ENCODE data around the gene CRYBG1. TPM values are rescaled to one million over a fixed set of nuclear protein-coding genes. Genes with fewer than 3 reads are reported as not detected.

CRYBG1 gene
- total RNA-seq, 2 experiments from 2014 or later = 20.8 to 21.1 TPM

DNA sequence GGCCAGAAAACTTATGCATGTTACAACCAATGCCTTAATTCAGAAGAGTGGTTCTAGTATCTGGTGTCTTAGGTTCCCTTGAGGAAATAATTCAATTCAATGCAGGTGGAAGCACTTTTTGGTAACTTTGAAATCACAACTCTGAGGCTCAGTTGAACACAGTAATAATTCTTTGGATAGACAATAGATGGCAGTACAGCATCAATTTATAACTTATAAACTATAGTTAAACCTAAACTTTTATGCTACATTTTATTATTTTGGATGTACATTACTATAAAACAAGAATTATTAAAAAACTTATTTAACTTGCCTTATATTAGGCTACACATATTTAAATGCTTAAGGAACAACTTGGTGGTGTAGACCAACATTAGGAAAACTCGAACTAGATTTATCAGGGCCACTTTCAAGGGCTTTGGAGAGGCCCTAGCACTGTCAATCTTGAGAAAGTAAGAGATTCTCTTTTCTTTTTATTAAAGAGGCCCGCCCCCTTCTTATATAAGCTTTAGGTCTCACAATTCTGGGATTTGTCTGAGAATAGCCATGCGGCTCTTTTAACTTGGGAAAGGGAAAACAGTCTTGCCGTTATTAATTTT lies 85.9 kb downstream of the CRYBG1 start:
- H3K36me3 Mint-ChIP-seq (ENCODE audit: low read depth) = no peaks in the 10 kb centered on the region
- DNase-seq (no peak), ATAC-seq (no peak)
- no peak overlapping the region for H3K4me3 Mint-ChIP-seq
- no peaks in the 10 kb centered on the region for H3K9me3 Mint-ChIP-seq
- ChIA-PET CTCF (interaction anchor here (0.6 to 11.7 kb wide), 11 partner anchors 17 to 118 kb away, joined by 3 to 423 read pairs (median 9); no protein-coding TSS in a partner anchor), POLR2A (no interaction called here)
- H3K4me1 Mint-ChIP-seq (ENCODE audit: low read depth) = peaks cover 12% of the 10 kb centered on the region
- peaks cover 10% of the 10 kb centered on the region for H3K27me3 Mint-ChIP-seq
- TF ChIP-seq, protein P1, sequence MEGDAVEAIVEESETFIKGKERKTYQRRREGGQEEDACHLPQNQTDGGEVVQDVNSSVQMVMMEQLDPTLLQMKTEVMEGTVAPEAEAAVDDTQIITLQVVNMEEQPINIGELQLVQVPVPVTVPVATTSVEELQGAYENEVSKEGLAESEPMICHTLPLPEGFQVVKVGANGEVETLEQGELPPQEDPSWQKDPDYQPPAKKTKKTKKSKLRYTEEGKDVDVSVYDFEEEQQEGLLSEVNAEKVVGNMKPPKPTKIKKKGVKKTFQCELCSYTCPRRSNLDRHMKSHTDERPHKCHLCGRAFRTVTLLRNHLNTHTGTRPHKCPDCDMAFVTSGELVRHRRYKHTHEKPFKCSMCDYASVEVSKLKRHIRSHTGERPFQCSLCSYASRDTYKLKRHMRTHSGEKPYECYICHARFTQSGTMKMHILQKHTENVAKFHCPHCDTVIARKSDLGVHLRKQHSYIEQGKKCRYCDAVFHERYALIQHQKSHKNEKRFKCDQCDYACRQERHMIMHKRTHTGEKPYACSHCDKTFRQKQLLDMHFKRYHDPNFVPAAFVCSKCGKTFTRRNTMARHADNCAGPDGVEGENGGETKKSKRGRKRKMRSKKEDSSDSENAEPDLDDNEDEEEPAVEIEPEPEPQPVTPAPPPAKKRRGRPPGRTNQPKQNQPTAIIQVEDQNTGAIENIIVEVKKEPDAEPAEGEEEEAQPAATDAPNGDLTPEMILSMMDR (IDR thresholded peaks at IDR 0.05) = peak; percentile 75
- intact Hi-C loops (cut with micrococcal nuclease) = loop anchor here (2.0 to 5.0 kb wide), 2 partner anchors 61 to 532 kb away; no protein-coding TSS in a partner anchor
- no peak overlapping the region for H3K27ac Mint-ChIP-seq

GRCh38 chr6:106446983-106447382 lies 86.5 kb downstream of the CRYBG1 start:
- no peak overlapping the region for H3K4me3 Mint-ChIP-seq
- peaks cover 9% of the 10 kb centered on the region for H3K27me3 Mint-ChIP-seq
- no peaks in the 10 kb centered on the region for H3K36me3 Mint-ChIP-seq (ENCODE audit: low read depth)
- ATAC-seq (no peak), DNase-seq (no peak)
- ChIA-PET POLR2A (no interaction called here), CTCF (interaction anchor here (0.6 to 11.7 kb wide), 4 partner anchors 62 to 117 kb away, joined by 3 to 423 read pairs (median 8); no protein-coding TSS in a partner anchor)
- intact Hi-C loops (cut with micrococcal nuclease) = loop anchor here (2.0 to 5.0 kb wide), 2 partner anchors 60 to 532 kb away; no protein-coding TSS in a partner anchor
- TF ChIP-seq, protein P1 (IDR thresholded peaks at IDR 0.05) = no peak
- no peak overlapping the region for H3K27ac Mint-ChIP-seq
- H3K9me3 Mint-ChIP-seq = no peaks in the 10 kb centered on the region
- H3K4me1 Mint-ChIP-seq (ENCODE audit: low read depth) = peaks cover 12% of the 10 kb centered on the region

DNA sequence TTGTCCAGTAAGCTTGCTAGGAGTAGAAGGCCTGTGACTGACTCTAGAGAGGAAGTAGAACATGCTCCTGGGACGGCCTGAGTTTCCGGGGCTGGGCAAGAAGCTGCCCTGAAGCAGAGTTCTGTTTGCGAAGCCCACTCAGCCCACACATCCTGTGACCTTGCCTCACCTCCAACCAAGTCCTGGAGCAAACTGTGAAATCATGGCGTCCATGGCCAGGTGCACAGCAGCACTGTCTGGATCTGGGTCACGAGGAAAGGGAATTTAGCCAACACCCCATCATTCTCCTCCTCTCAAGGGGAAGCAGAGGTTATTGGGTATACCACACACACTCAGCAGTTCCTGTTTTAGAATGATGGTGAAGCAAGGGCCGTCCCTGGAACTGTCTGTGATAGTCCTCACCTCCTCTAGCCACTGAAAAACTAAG lies 87.5 kb downstream of the CRYBG1 start:
- peak; percentile 47 for DNase-seq
- ChIA-PET CTCF (interaction anchor here (1.3 to 11.7 kb wide), 7 partner anchors 7 to 531 kb away, joined by 4 to 423 read pairs (median 6); no protein-coding TSS in a partner anchor), POLR2A (interaction anchor here (0.6 to 0.8 kb wide), 2 partner anchors 68 to 186 kb away, joined by 3 read pairs; no protein-coding TSS in a partner anchor)
- H3K4me3 Mint-ChIP-seq = no peak overlapping the region
- peak; percentile 65 for ATAC-seq
- no peaks in the 10 kb centered on the region for H3K36me3 Mint-ChIP-seq (ENCODE audit: low read depth)
- TF ChIP-seq, protein P1 (IDR thresholded peaks at IDR 0.05) = no peak
- peak overlapping the region; percentile 71 for H3K27ac Mint-ChIP-seq
- peaks cover 12% of the 10 kb centered on the region for H3K4me1 Mint-ChIP-seq (ENCODE audit: low read depth)
- H3K9me3 Mint-ChIP-seq = no peaks in the 10 kb centered on the region
- H3K27me3 Mint-ChIP-seq = peaks cover 5% of the 10 kb centered on the region
- intact Hi-C loops (cut with micrococcal nuclease) = loop anchor here (2.0 to 5.0 kb wide), 2 partner anchors 59 to 531 kb away; no protein-coding TSS in a partner anchor

GRCh38 chr6:106450653-106451052 lies 90.1 kb downstream of the CRYBG1 start:
- H3K27ac Mint-ChIP-seq = no peak overlapping the region
- H3K27me3 Mint-ChIP-seq = no peaks in the 10 kb centered on the region
- no peak for DNase-seq
- CTCF ChIA-PET = interaction anchor here (1.1 to 11.7 kb wide), 2 partner anchors 113 to 529 kb away, joined by 3 to 423 read pairs; no protein-coding TSS in a partner anchor
- POLR2A ChIA-PET = no interaction called here
- ATAC-seq = no peak
- TF ChIP-seq, protein P1 (IDR thresholded peaks at IDR 0.05) = no peak
- peaks cover 12% of the 10 kb centered on the region for H3K4me1 Mint-ChIP-seq (ENCODE audit: low read depth)
- intact Hi-C loops (cut with micrococcal nuclease) = no loop called here
- H3K9me3 Mint-ChIP-seq = no peaks in the 10 kb centered on the region
- no peak overlapping the region for H3K4me3 Mint-ChIP-seq
- H3K36me3 Mint-ChIP-seq (ENCODE audit: low read depth) = no peaks in the 10 kb centered on the region

DNA sequence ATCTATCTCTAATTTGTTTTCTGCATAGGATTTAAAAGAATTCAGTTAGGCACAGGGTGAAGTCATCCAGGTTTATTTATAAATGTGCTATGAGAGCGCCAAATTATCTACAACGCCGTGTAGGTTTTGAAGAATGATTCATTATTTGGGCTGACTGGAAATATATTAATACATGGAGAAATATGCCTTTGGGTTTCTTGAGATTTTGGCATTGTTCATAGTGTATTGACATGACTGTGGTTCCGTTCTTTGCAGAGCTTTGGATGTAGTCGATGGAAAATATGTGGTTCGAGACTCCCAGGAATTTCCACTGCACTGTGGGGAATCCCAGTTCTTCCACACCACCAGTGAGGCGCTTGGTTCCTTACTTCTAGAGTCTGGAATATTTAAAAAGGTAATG lies 90.9 kb downstream of the CRYBG1 start:
- H3K36me3 Mint-ChIP-seq (ENCODE audit: low read depth) = no peaks in the 10 kb centered on the region
- no peak for DNase-seq
- POLR2A ChIA-PET = interaction anchor here (0.6 kb wide), 1 partner anchor 741 kb away, joined by 3 read pairs; no protein-coding TSS in a partner anchor
- H3K4me1 Mint-ChIP-seq (ENCODE audit: low read depth) = peaks cover 12% of the 10 kb centered on the region
- TF ChIP-seq, protein P1 (IDR thresholded peaks at IDR 0.05) = no peak
- H3K27me3 Mint-ChIP-seq = no peaks in the 10 kb centered on the region
- H3K9me3 Mint-ChIP-seq = no peaks in the 10 kb centered on the region
- no peak overlapping the region for H3K27ac Mint-ChIP-seq
- intact Hi-C loops (cut with micrococcal nuclease) = no loop called here
- CTCF ChIA-PET = interaction anchor here (0.6 to 2.5 kb wide), 6 partner anchors 9 to 1006 kb away, joined by 3 to 12 read pairs (median 3); no protein-coding TSS in a partner anchor
- ATAC-seq = no peak
- H3K4me3 Mint-ChIP-seq = no peak overlapping the region

Data from activated CD8-positive, alpha-beta T cell treated with anti-CD3 and anti-CD28 coated beads for 36 hours (primary cell).